Hepatic stellate cell (primary cell): ENCODE data around the gene PHF21B.

Experiments
- DNase-seq: peaks from one replicate; pipeline ENCODE4 v3.0.0; 2011; ENCODE audit warnings: low spot score

Gene PHF21B

GRCh38 chr22:44956840-44957767, 52.7 kb downstream of the PHF21B start:
- no peak for DNase-seq

GRCh38 chr22:44955102-44955501, 54.7 kb downstream of the PHF21B start:
- DNase-seq: no peak

GRCh38 chr22:44954149-44954548, 55.7 kb downstream of the PHF21B start:
- no peak for DNase-seq

GRCh38 chr22:44952863-44953746, 56.7 kb downstream of the PHF21B start:
- DNase-seq: no peak

- DNase-seq: no peak
These were observed 58.3 kb downstream of the PHF21B start for GRCh38 chr22:44951510-44951816.

GRCh38 chr22:44950806-44951509, 58.8 kb downstream of the PHF21B start:
- no peak for DNase-seq

GRCh38 chr22:44947846-44948245, 62.0 kb downstream of the PHF21B start:
- DNase-seq: no peak

GRCh38 chr22:44947049-44947448, 62.8 kb downstream of the PHF21B start:
- DNase-seq: no peak

- no peak for DNase-seq
These were observed 64.8 kb downstream of the PHF21B start for GRCh38 chr22:44944883-44945601.

- DNase-seq: no peak
These were observed 66.0 kb downstream of the PHF21B start for GRCh38 chr22:44943701-44944324.

GRCh38 chr22:44942979-44943700, 66.7 kb downstream of the PHF21B start:
- DNase-seq: no peak

- no peak for DNase-seq
These were observed 67.7 kb downstream of the PHF21B start for GRCh38 chr22:44942056-44942455.

GRCh38 chr22:44941207-44941606, 68.6 kb downstream of the PHF21B start:
- DNase-seq: no peak

GRCh38 chr22:44940130-44940529, 69.7 kb downstream of the PHF21B start:
- no peak for DNase-seq

- DNase-seq: no peak
These were observed 70.4 kb downstream of the PHF21B start for GRCh38 chr22:44939451-44939850.

GRCh38 chr22:44938886-44939285, 70.9 kb downstream of the PHF21B start:
- DNase-seq: no peak

GRCh38 chr22:44937216-44937615, 72.6 kb downstream of the PHF21B start:
- no peak for DNase-seq

GRCh38 chr22:44936201-44936600, 73.6 kb downstream of the PHF21B start:
- DNase-seq: no peak

GRCh38 chr22:44935724-44936123, 74.1 kb downstream of the PHF21B start:
- DNase-seq: no peak

- no peak for DNase-seq
These were observed 75.4 kb downstream of the PHF21B start for GRCh38 chr22:44934454-44934735.
